Body of pancreas (tissue), 4 donors: ENCODE results near the gene PGM3.

Experiments
- CTCF ChIP-seq, 7 experiments: fragments of 450-650 bp in 4 of 7; fragments of 200-600 bp in 3 of 7; sonication (generic) in 3 of 7; IDR thresholded peaks; one replicate each; pipeline ENCODE4 v1.5.1; 2016 to 2019; ENCODE audit warnings: antibody characterized with exemption in 7 of 7
- POLR2A ChIP-seq, 3 donors: fragments of 450-650 bp; IDR thresholded peaks; one replicate each; pipeline ENCODE4 v1.6.1; 2016; ENCODE audit warnings: antibody characterized with exemption in 3 of 3, mild to moderate bottlenecking in 2 of 3

GRCh38 chr6:83183082-83183828 lies 9.8 kb downstream of the PGM3 start:
- no peak for TF ChIP-seq POLR2A (IDR thresholded peaks at IDR 0.05)
- TF ChIP-seq CTCF (IDR thresholded peaks at IDR 0.05) = no peak
